ENCODE data around the gene NFATC2. TPM values are rescaled to one million over a fixed set of nuclear protein-coding genes. Genes with fewer than 3 reads are reported as not detected.

NFATC2 gene
- total and polyA plus RNA-seq, 8 donors = 1.5 to 8.3 (median 4.3) TPM

DNA sequence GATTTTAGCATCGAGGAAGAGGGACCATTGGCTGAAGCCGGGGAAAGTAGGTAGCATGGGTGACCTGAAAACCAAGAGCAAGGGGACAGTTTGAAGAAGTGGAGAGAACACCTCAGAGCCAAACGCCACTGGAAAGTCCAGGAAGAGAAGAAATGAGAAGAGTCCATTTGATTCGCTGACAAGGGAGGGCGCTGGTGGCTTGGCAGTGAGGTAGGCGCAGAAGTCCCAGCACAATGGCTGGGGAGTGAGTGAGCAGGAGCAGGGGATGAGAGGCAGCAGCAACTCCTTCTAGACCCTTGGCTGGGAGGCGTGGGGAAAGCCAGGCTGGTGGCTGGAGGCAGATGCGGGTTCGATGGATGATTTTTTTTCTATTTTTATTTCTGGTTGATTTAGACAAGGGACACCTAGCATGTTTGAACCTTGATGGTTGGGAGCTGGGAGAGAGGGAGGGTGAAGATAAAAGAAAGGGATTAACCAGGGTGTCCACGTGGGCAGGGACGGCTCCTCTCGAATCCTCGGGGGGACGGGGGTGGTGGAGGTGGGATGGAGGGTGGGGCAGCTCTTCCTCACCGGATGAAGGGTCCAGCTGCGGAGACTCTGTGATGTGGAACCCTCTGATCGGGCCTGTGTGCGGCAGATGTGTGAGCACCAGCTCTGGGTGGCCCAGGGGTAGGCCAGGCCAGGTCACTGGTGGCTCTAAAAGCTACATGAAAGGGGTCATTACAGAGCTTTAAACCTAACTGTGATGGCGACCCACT is 164.2 kb downstream of the NFATC2 start:
- Histone ChIP-seq H3K4me3 (no peak overlapping the region), H3K9me3 (no peaks in the 10 kb centered on the region), H3K27me3 (no peaks in the 10 kb centered on the region), H3K4me1 (peaks cover 2 to 16% (median 7%) of the 10 kb centered on the region in 3 donors), H3K36me3 (no peaks in the 10 kb centered on the region), H3K27ac (no peak overlapping the region)
- TF ChIP-seq, protein P1, sequence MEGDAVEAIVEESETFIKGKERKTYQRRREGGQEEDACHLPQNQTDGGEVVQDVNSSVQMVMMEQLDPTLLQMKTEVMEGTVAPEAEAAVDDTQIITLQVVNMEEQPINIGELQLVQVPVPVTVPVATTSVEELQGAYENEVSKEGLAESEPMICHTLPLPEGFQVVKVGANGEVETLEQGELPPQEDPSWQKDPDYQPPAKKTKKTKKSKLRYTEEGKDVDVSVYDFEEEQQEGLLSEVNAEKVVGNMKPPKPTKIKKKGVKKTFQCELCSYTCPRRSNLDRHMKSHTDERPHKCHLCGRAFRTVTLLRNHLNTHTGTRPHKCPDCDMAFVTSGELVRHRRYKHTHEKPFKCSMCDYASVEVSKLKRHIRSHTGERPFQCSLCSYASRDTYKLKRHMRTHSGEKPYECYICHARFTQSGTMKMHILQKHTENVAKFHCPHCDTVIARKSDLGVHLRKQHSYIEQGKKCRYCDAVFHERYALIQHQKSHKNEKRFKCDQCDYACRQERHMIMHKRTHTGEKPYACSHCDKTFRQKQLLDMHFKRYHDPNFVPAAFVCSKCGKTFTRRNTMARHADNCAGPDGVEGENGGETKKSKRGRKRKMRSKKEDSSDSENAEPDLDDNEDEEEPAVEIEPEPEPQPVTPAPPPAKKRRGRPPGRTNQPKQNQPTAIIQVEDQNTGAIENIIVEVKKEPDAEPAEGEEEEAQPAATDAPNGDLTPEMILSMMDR (IDR thresholded peaks at IDR 0.05) = no peak
- DNase-seq (no peak), ATAC-seq (no peak), FAIRE-seq (no peak)
- intact Hi-C loops (cut with DNase I) = loop anchor here in 2 of 3 donors (10.0 kb wide), 2 partner anchors 216 to 246 kb away; no protein-coding TSS in a partner anchor
- WGBS, 2 donors = 94 to 96% methylated on average over 19 of the region's 19 CpGs

DNA sequence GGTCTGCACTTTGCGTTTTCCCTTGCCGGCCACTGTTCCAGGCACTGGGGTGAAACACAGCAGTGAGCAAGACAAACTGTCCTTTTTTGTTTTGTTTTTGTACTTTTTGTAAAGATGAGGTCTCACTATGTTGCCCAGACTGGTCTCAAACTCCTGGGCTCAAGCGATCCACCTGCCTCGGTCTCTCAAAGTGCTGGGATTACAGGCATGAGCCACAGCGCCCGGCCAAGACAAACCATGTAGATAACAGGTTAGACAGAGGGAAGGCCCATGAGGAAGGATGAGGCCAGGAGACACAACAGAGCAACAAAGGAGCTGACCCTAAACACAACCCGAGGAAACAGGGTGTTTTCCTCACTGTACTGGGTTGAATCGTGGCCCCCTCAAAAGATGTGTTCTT is 165.4 kb downstream of the NFATC2 start:
- FAIRE-seq (no peak), DNase-seq (peak in 1 of 6 donors; percentile 15), ATAC-seq (no peak)
- Histone ChIP-seq H3K36me3 (no peaks in the 10 kb centered on the region), H3K4me1 (peaks cover 0 to 8% (median 0%) of the 10 kb centered on the region in 3 donors), H3K27me3 (no peaks in the 10 kb centered on the region), H3K9me3 (no peaks in the 10 kb centered on the region), H3K27ac (no peak overlapping the region), H3K4me3 (no peak overlapping the region)
- intact Hi-C loops (cut with DNase I) = loop anchor here in 2 of 3 donors (10.0 kb wide), 2 partner anchors 218 to 248 kb away; no protein-coding TSS in a partner anchor
- TF ChIP-seq, protein P1 (IDR thresholded peaks at IDR 0.05) = no peak
- WGBS, 2 donors = 93 to 94% methylated on average over 8 of the region's 8 CpGs

DNA sequence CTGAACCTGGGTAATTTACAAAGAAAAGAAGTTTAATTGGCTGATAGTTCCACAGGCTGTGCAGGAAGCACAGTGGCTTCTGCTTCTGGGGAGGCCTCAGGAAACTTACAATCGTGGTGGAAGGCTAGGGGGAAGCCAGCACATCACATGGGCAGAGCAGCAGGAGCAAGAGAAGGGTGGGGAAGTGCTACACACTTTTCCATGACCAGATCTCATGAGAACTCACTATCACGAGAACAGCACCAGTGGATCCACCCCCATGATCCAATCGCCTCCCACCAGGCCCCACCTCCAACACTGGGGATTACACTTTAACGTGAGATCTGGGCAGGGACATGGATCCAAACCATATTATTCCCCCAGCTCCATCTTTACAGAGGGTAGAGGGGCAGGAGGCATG is 166.4 kb downstream of the NFATC2 start:
- H3K27ac ChIP-seq = no peak overlapping the region
- TF ChIP-seq, protein P1 (IDR thresholded peaks at IDR 0.05) = no peak
- 83 to 84% methylated on average over 4 of the region's 4 CpGs for WGBS, 2 donors
- peak in 2 of 6 donors; percentile 7 to 10 for DNase-seq
- no peaks in the 10 kb centered on the region for H3K27me3 ChIP-seq
- H3K9me3 ChIP-seq = no peaks in the 10 kb centered on the region
- FAIRE-seq = no peak
- H3K4me3 ChIP-seq = no peak overlapping the region
- H3K4me1 ChIP-seq = peaks cover 0 to 8% (median 0%) of the 10 kb centered on the region in 3 donors
- intact Hi-C loops (cut with DNase I) = loop anchor here in 2 of 3 donors (10.0 kb wide), 2 partner anchors 219 to 249 kb away; no protein-coding TSS in a partner anchor
- H3K36me3 ChIP-seq = no peaks in the 10 kb centered on the region
- ATAC-seq = no peak

DNA sequence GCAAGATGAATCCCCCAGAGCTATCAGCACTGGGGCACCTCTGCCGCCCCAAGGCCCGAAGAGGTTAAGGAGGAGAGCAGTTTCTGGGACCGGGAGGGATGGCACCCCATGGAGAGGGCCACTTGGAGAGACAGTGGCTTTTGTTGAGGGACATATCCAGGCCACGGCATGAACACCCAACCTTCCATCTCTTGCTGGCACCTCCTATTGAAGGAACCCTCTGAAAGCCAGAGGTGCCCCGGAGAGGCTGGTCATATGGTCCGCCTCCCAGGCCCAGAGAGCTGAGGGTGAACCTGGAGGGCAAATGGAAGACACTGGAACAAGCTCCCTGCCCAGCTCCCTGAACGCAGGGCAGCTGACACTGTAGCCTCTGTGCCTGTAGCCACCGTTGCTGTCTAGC is 167.0 kb downstream of the NFATC2 start:
- no peak overlapping the region for H3K27ac ChIP-seq
- no peaks in the 10 kb centered on the region for H3K36me3 ChIP-seq
- H3K4me1 ChIP-seq = peaks cover 0 to 8% (median 0%) of the 10 kb centered on the region in 3 donors
- no peaks in the 10 kb centered on the region for H3K9me3 ChIP-seq
- intact Hi-C loops (cut with DNase I) = loop anchor here in 2 of 3 donors (10.0 kb wide), 2 partner anchors 219 to 249 kb away; no protein-coding TSS in a partner anchor
- TF ChIP-seq, protein P1 (IDR thresholded peaks at IDR 0.05) = no peak
- ATAC-seq (no peak), DNase-seq (peak in 1 of 6 donors; percentile 2), FAIRE-seq (no peak)
- no peaks in the 10 kb centered on the region for H3K27me3 ChIP-seq
- no peak overlapping the region for H3K4me3 ChIP-seq
- WGBS, 2 donors = 87 to 94% methylated on average over 8 of the region's 8 CpGs

DNA sequence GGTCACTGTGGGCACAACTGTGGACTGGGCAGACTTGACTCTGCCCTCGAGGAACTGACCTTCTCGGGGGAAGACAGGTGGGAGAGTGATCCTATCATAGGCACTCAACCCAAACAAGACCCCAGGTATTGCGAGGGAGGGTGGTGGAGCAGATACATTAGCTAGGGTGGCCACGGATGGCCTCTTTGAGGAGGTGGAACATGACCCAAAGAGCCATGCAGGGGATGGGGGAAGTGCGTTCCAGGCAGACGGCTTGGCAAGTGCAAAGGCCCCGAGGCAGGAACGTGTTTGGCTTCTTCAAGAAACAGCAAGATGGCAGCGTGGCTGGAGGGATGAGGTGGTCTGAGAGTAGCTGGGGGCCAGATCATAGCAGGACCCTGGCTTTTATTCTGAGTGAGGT is 167.6 kb downstream of the NFATC2 start:
- H3K36me3 ChIP-seq = no peaks in the 10 kb centered on the region
- intact Hi-C loops (cut with DNase I) = loop anchor here (5.0 to 10.0 kb wide), 3 partner anchors 220 to 250 kb away; no protein-coding TSS in a partner anchor
- no peak overlapping the region for H3K27ac ChIP-seq
- 91 to 93% methylated on average over 9 of the region's 9 CpGs for WGBS, 2 donors
- no peak for FAIRE-seq
- peaks cover 0 to 8% (median 0%) of the 10 kb centered on the region in 3 donors for H3K4me1 ChIP-seq
- H3K9me3 ChIP-seq = no peaks in the 10 kb centered on the region
- ATAC-seq = no peak
- DNase-seq = peak in 1 of 6 donors; percentile 34
- TF ChIP-seq, protein P1 (IDR thresholded peaks at IDR 0.05) = no peak
- no peaks in the 10 kb centered on the region for H3K27me3 ChIP-seq
- no peak overlapping the region for H3K4me3 ChIP-seq

Measured in pancreas (tissue), 10 donors.